ENCODE data around the gene PRMT7. TPM values are rescaled to one million over a fixed set of nuclear protein-coding genes. Genes with fewer than 3 reads are reported as not detected.
A peak's percentile ranks its signal among the peaks of the same experiment; 100 is the strongest.

PRMT7 gene
- total RNA-seq, 1 experiment from 2014 or later = 59.3 TPM

DNA sequence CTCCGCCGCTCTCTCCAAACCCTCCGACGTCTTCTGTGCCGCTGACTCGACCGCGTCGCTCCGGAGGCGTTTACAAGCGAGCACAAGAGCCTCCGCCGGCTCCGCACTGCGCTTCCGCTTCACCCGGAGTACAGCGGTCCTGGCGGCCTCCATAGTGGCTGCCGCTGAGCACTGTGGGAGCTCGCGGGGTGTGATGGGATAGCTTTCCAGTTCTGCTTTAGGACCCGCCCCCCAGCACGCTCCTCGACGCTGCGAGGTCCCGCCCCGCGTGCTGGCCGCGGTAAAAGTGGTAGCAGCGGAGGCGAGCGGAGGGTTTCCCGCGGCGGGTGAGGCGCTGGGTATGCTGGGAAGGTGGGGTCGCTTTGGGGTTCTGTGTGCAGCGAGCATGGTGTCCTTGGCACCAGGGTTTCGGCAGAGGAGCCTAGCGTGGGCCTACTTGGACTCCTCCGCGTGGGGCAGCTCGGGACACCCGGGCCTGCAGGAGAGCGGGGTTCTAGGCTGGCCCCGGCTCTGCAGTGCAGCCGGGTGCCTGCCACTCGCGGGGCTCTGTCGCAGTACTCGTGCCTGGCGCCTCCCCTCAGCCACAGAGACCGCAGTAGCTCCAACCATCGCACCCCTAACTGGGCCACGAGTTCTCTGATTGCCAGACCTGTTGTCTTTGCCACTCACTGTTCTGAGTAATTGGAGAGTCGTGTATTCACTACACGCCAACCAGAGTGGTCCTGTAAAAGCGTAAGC lies at the start of gene PRMT7, which contains the start of gene SLC7A6OS (continued):
- TF ChIP-seq ZNF425 (CRISPR knock-in tag; conservative IDR thresholded peaks at IDR 0.05) (no peak), NR1H2 (CRISPR knock-in tag; IDR thresholded peaks at IDR 0.05) (peak; percentile 89; the same call in 1 of the 2 replicates), FOXP1 (CRISPR knock-in tag; IDR thresholded peaks at IDR 0.05; ENCODE audit: borderline replicate concordance) (peak; percentile 93), ZBTB21 (CRISPR knock-in tag; IDR thresholded peaks at IDR 0.05; ENCODE audit: borderline replicate concordance) (peak; percentile 80; the same call in 1 of the 2 replicates), EMX1 (CRISPR knock-in tag; IDR thresholded peaks at IDR 0.05) (0 out of 2 replicates have a peak, but pooled peaks have one; percentile 54), MXD4 (CRISPR knock-in tag; IDR thresholded peaks at IDR 0.05; ENCODE audit: borderline replicate concordance) (no peak), USF1 (CRISPR knock-in tag; IDR thresholded peaks at IDR 0.05) (peak; percentile 76; the same call in 1 of the 2 replicates), ZSCAN18 (CRISPR knock-in tag; IDR thresholded peaks at IDR 0.05) (no peak), ZNF232 (CRISPR knock-in tag; IDR thresholded peaks at IDR 0.05) (peak; percentile 75; the same call in 1 of the 2 replicates), SOX15 (CRISPR knock-in tag; IDR thresholded peaks at IDR 0.05) (no peak), SMAD3 (CRISPR knock-in tag; IDR thresholded peaks at IDR 0.05; ENCODE audit: borderline replicate concordance) (peak; percentile 81), FOXJ3 (CRISPR knock-in tag; IDR thresholded peaks at IDR 0.05; ENCODE audit: borderline replicate concordance) (peak; percentile 76; the same call in 1 of the 2 replicates), TP53 (CRISPR knock-in tag; IDR thresholded peaks at IDR 0.05) (peak; percentile 86; the same call in 1 of the 2 replicates), TCF7 (CRISPR knock-in tag; IDR thresholded peaks at IDR 0.05; ENCODE audit: low read depth) (0 out of 2 replicates have a peak, but pooled peaks have one; percentile 76), NFATC4 (CRISPR knock-in tag; IDR thresholded peaks at IDR 0.05) (no peak), E2F5 (CRISPR knock-in tag; IDR thresholded peaks at IDR 0.05) (peak; percentile 93), ZNF317 (CRISPR knock-in tag; IDR thresholded peaks at IDR 0.05; ENCODE audit: borderline replicate concordance, low read depth) (0 out of 2 replicates have a peak, but pooled peaks have one; percentile 33), AFF4 (CRISPR knock-in tag; IDR thresholded peaks at IDR 0.05; ENCODE audit: borderline replicate concordance) (peak; percentile 79), ZBTB43 (CRISPR knock-in tag; IDR thresholded peaks at IDR 0.05) (no peak), NFYB (CRISPR knock-in tag; conservative IDR thresholded peaks at IDR 0.05; ENCODE audit: low read depth) (peak; percentile 31)
- TF ChIP-seq, protein P1, sequence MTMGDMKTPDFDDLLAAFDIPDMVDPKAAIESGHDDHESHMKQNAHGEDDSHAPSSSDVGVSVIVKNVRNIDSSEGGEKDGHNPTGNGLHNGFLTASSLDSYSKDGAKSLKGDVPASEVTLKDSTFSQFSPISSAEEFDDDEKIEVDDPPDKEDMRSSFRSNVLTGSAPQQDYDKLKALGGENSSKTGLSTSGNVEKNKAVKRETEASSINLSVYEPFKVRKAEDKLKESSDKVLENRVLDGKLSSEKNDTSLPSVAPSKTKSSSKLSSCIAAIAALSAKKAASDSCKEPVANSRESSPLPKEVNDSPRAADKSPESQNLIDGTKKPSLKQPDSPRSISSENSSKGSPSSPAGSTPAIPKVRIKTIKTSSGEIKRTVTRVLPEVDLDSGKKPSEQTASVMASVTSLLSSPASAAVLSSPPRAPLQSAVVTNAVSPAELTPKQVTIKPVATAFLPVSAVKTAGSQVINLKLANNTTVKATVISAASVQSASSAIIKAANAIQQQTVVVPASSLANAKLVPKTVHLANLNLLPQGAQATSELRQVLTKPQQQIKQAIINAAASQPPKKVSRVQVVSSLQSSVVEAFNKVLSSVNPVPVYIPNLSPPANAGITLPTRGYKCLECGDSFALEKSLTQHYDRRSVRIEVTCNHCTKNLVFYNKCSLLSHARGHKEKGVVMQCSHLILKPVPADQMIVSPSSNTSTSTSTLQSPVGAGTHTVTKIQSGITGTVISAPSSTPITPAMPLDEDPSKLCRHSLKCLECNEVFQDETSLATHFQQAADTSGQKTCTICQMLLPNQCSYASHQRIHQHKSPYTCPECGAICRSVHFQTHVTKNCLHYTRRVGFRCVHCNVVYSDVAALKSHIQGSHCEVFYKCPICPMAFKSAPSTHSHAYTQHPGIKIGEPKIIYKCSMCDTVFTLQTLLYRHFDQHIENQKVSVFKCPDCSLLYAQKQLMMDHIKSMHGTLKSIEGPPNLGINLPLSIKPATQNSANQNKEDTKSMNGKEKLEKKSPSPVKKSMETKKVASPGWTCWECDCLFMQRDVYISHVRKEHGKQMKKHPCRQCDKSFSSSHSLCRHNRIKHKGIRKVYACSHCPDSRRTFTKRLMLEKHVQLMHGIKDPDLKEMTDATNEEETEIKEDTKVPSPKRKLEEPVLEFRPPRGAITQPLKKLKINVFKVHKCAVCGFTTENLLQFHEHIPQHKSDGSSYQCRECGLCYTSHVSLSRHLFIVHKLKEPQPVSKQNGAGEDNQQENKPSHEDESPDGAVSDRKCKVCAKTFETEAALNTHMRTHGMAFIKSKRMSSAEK (CRISPR knock-in tag; IDR thresholded peaks at IDR 0.05; ENCODE audit: borderline replicate concordance) = no peak
